GM18498 (cell line): ENCODE data around the gene SPECC1.
A peak's percentile ranks its signal among the peaks of the same experiment; 100 is the strongest.
"Not testable (repeated sequence)": the region's sequence is repeated elsewhere in the genome, so short reads cannot be mapped to it uniquely, and the experiment has no call there.

ENCODE experiments used
- ATAC-seq: cut with Tn5 transposase; IDR thresholded peaks from one replicate; pipeline ENCODE4 v1.9.1; 2021; ENCODE audit warnings: mild to moderate bottlenecking, moderate library complexity; ENCODE audit not compliant: unreplicated experiment

SPECC1 gene

GRCh38 chr17:20066253-20066652, 57.1 kb downstream of the SPECC1 start:
- ATAC-seq = no peak

- no peak for ATAC-seq
Observed at GRCh38 chr17:20067711-20068110, 58.6 kb downstream of the SPECC1 start.

- ATAC-seq = no peak
Observed at GRCh38 chr17:20068445-20068844, 59.3 kb downstream of the SPECC1 start.

- no peak for ATAC-seq
Observed at GRCh38 chr17:20071824-20072691, 62.9 kb downstream of the SPECC1 start.

GRCh38 chr17:20072692-20072992, 63.5 kb downstream of the SPECC1 start:
- no peak for ATAC-seq

- ATAC-seq = peak; percentile 54
Observed at GRCh38 chr17:20073055-20073979, 64.2 kb downstream of the SPECC1 start.

- ATAC-seq = no peak
Observed at GRCh38 chr17:20074001-20074400, 64.8 kb downstream of the SPECC1 start.

GRCh38 chr17:20074489-20074888, 65.3 kb downstream of the SPECC1 start:
- no peak for ATAC-seq

- ATAC-seq = not testable (repeated sequence)
Observed at GRCh38 chr17:20076137-20076536, 67.0 kb downstream of the SPECC1 start.

GRCh38 chr17:20077978-20078685, 69.0 kb downstream of the SPECC1 start:
- ATAC-seq = no peak

- no peak for ATAC-seq
Observed at GRCh38 chr17:20080513-20080912, 71.4 kb downstream of the SPECC1 start.

GRCh38 chr17:20083156-20083859, 74.1 kb downstream of the SPECC1 start:
- ATAC-seq = no peak

GRCh38 chr17:20084621-20085282, 75.6 kb downstream of the SPECC1 start:
- ATAC-seq = no peak

GRCh38 chr17:20085283-20085845, 76.2 kb downstream of the SPECC1 start:
- ATAC-seq = no peak

- ATAC-seq = no peak
Observed at GRCh38 chr17:20086416-20087076, 77.4 kb downstream of the SPECC1 start.

GRCh38 chr17:20087538-20088250, 78.5 kb downstream of the SPECC1 start:
- ATAC-seq = no peak

GRCh38 chr17:20089756-20090547, 80.8 kb downstream of the SPECC1 start:
- peak; percentile 47 for ATAC-seq
